Stimulated activated CD4-positive, alpha-beta T cell treated with anti-CD3 and anti-CD28 coated beads, Interleukin-1b, Interleukin-23, amount 100 ng/mL, for 48 hours (primary cell): ENCODE data around the gene ZNF532.
"Not testable (repeated sequence)": the region's sequence is repeated elsewhere in the genome, so short reads cannot be mapped to it uniquely, and the experiment has no call there.

Source experiments
- DNase-seq: peaks from one replicate; pipeline ENCODE4 v3.0.0-alpha.2; 2020

Gene ZNF532

GRCh38 chr18:58851856-58852255 lies 12.8 kb upstream of the ZNF532 start:
- no peak for DNase-seq

GRCh38 chr18:58852629-58853028 lies 12.0 kb upstream of the ZNF532 start:
- no peak for DNase-seq

GRCh38 chr18:58853561-58853960 lies 11.1 kb upstream of the ZNF532 start:
- DNase-seq, result no peak

- not testable (repeated sequence) for DNase-seq
Observed at GRCh38 chr18:58855521-58855920, 9.2 kb upstream of the ZNF532 start.

GRCh38 chr18:58856881-58857280 lies 7.8 kb upstream of the ZNF532 start:
- no peak for DNase-seq

GRCh38 chr18:58858591-58859468 lies 5.8 kb upstream of the ZNF532 start:
- no peak for DNase-seq

- DNase-seq, result no peak
Observed at GRCh38 chr18:58859907-58860306, 4.8 kb upstream of the ZNF532 start.

GRCh38 chr18:58860747-58861231 lies 3.9 kb upstream of the ZNF532 start:
- DNase-seq, result no peak

GRCh38 chr18:58861353-58861752 lies 3.3 kb upstream of the ZNF532 start:
- DNase-seq, result no peak

- no peak for DNase-seq
Observed at GRCh38 chr18:58861861-58862301, 2.8 kb upstream of the ZNF532 start.

GRCh38 chr18:58862356-58862755 lies 2.3 kb upstream of the ZNF532 start:
- no peak for DNase-seq

GRCh38 chr18:58862851-58863538 lies 1.7 kb upstream of the ZNF532 start:
- DNase-seq, result no peak

GRCh38 chr18:58863539-58864145 lies 1.0 kb upstream of the ZNF532 start:
- peak; percentile 30 for DNase-seq

- no peak for DNase-seq
Observed at GRCh38 chr18:58865033-58865590, 435 bp downstream of the ZNF532 start.

- DNase-seq, result no peak
Observed at GRCh38 chr18:58865701-58866065, 1.0 kb downstream of the ZNF532 start.

GRCh38 chr18:58866066-58866772 lies 1.5 kb downstream of the ZNF532 start:
- DNase-seq, result no peak

GRCh38 chr18:58866773-58867150 lies 2.1 kb downstream of the ZNF532 start:
- no peak for DNase-seq

GRCh38 chr18:58867281-58867961 lies 2.7 kb downstream of the ZNF532 start:
- DNase-seq, result no peak

GRCh38 chr18:58868440-58868839 lies 3.8 kb downstream of the ZNF532 start:
- DNase-seq, result no peak

GRCh38 chr18:58870130-58870529 lies 5.5 kb downstream of the ZNF532 start:
- no peak for DNase-seq

GRCh38 chr18:58870621-58871020 lies 5.9 kb downstream of the ZNF532 start:
- DNase-seq, result no peak
